ENCODE data around the gene C2CD2. TPM values are rescaled to one million over a fixed set of nuclear protein-coding genes. Genes with fewer than 3 reads are reported as not detected.

C2CD2 gene
- total RNA-seq, 1 donor: 5.6 TPM

- no peaks in the 10 kb centered on the region for H3K9me3 ChIP-seq (ENCODE audit: low read depth, low read length)
- H3K4me1 ChIP-seq (ENCODE audit: insufficient read depth, low read length): no peaks in the 10 kb centered on the region
- H3K4me3 ChIP-seq (ENCODE audit: low read length): no peak overlapping the region
- H3K27me3 ChIP-seq (ENCODE audit: insufficient read depth, low read length): no peaks in the 10 kb centered on the region
Observed at GRCh38 chr21:41939391-41939790, 14.4 kb downstream of the C2CD2 start.

GRCh38 chr21:41933313-41934079, 20.3 kb downstream of the C2CD2 start:
- H3K27me3 ChIP-seq (ENCODE audit: insufficient read depth, low read length): no peaks in the 10 kb centered on the region
- no peak overlapping the region for H3K4me3 ChIP-seq (ENCODE audit: low read length)
- H3K4me1 ChIP-seq (ENCODE audit: insufficient read depth, low read length): peaks cover 32% of the 10 kb centered on the region
- H3K9me3 ChIP-seq (ENCODE audit: low read depth, low read length): no peaks in the 10 kb centered on the region

- Histone ChIP-seq H3K4me1 (ENCODE audit: insufficient read depth, low read length) (peaks cover 39% of the 10 kb centered on the region), H3K4me3 (ENCODE audit: low read length) (no peak overlapping the region)
Observed at GRCh38 chr21:41932576-41933312, 21.1 kb downstream of the C2CD2 start.

DNA sequence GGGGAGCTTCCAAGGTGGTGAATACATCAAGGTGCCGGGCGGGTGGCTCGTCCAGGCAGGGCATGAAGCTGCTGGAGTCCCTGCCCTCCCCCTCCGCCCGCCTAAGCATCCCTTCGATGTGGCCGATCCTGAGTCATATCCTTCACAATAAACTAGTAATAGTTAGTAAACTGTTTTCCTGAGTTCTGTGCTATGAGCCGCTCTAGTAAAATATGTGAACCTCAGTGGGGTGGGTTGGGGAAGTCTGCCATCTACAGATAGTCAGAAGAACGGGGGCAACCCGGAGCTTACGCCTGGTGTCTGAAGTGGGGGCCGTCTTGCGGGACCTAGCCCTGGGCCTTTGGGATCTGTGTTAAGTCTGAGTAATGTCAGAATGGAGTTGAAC, 21.6 kb downstream of the C2CD2 start:
- Histone ChIP-seq H3K9me3 (ENCODE audit: low read depth, low read length) (no peaks in the 10 kb centered on the region), H3K27me3 (ENCODE audit: insufficient read depth, low read length) (no peaks in the 10 kb centered on the region), H3K4me3 (ENCODE audit: low read length) (no peak overlapping the region), H3K4me1 (ENCODE audit: insufficient read depth, low read length) (peaks cover 45% of the 10 kb centered on the region)

More at GRCh38 chr21:41932576-41933312, 21.1 kb downstream of the C2CD2 start:
- Histone ChIP-seq H3K9me3 (ENCODE audit: low read depth, low read length) (no peaks in the 10 kb centered on the region), H3K27me3 (ENCODE audit: insufficient read depth, low read length) (no peaks in the 10 kb centered on the region)

GRCh38 chr21:41931041-41931451, 22.8 kb downstream of the C2CD2 start:
- Histone ChIP-seq H3K4me3 (ENCODE audit: low read length) (no peak overlapping the region), H3K4me1 (ENCODE audit: insufficient read depth, low read length) (peaks cover 54% of the 10 kb centered on the region), H3K9me3 (ENCODE audit: low read depth, low read length) (no peaks in the 10 kb centered on the region), H3K27me3 (ENCODE audit: insufficient read depth, low read length) (no peaks in the 10 kb centered on the region)

- Histone ChIP-seq H3K4me3 (ENCODE audit: low read length) (no peak overlapping the region), H3K9me3 (ENCODE audit: low read depth, low read length) (no peaks in the 10 kb centered on the region), H3K27me3 (ENCODE audit: insufficient read depth, low read length) (no peaks in the 10 kb centered on the region), H3K4me1 (ENCODE audit: insufficient read depth, low read length) (peaks cover 72% of the 10 kb centered on the region)
Observed at GRCh38 chr21:41929248-41929647, 24.6 kb downstream of the C2CD2 start.

- no peak overlapping the region for H3K4me3 ChIP-seq (ENCODE audit: low read length)
- H3K4me1 ChIP-seq (ENCODE audit: insufficient read depth, low read length): peaks cover 72% of the 10 kb centered on the region
- no peaks in the 10 kb centered on the region for H3K9me3 ChIP-seq (ENCODE audit: low read depth, low read length)
- no peaks in the 10 kb centered on the region for H3K27me3 ChIP-seq (ENCODE audit: insufficient read depth, low read length)
Observed at GRCh38 chr21:41928621-41929220, 25.1 kb downstream of the C2CD2 start.

DNA sequence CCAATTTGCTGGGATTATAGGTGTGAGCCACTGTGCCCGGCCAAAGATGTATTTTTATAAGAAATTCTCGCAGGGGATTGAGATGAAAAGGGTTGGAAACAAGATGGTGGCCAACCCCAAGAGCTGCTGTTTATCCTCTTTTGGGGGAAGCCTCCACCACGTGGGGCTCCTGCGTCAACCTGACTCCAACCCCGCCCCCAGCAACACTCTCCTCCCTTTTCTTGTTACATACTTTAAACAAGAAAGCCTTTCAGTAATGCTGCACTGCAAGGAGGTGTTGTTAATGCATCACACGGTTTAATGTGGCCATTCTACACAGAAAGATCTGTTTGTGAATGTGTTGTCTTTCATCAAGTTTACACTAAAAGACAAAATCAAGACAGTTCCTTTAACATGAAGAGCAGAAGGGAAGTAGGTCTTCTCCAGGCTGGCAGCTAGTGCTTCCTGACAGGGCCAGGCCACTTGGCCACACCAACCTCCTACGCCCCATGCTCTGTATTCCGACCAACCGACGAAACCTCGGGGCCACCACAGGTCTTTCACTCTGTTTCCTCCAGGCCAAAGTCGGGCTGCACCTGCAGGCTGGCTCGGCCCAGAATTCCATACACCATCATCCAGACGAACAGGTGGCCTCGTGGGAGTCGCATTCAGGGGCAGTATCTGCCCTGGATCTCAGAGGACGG, 25.9 kb downstream of the C2CD2 start:
- Histone ChIP-seq H3K27me3 (ENCODE audit: insufficient read depth, low read length) (no peaks in the 10 kb centered on the region), H3K4me1 (ENCODE audit: insufficient read depth, low read length) (peaks cover 69% of the 10 kb centered on the region), H3K4me3 (ENCODE audit: low read length) (no peak overlapping the region), H3K9me3 (ENCODE audit: low read depth, low read length) (no peaks in the 10 kb centered on the region)

- Histone ChIP-seq H3K4me1 (ENCODE audit: insufficient read depth, low read length) (peaks cover 70% of the 10 kb centered on the region), H3K4me3 (ENCODE audit: low read length) (peak overlapping the region; percentile 54)
Observed at GRCh38 chr21:41926807-41927171, 27.0 kb downstream of the C2CD2 start.

GRCh38 chr21:41926117-41926806, 27.6 kb downstream of the C2CD2 start:
- peaks cover 75% of the 10 kb centered on the region for H3K4me1 ChIP-seq (ENCODE audit: insufficient read depth, low read length)

More at GRCh38 chr21:41926807-41927171, 27.0 kb downstream of the C2CD2 start:
- H3K27me3 ChIP-seq (ENCODE audit: insufficient read depth, low read length): no peaks in the 10 kb centered on the region
- no peaks in the 10 kb centered on the region for H3K9me3 ChIP-seq (ENCODE audit: low read depth, low read length)

GRCh38 chr21:41925767-41926116, 28.1 kb downstream of the C2CD2 start:
- Histone ChIP-seq H3K4me1 (ENCODE audit: insufficient read depth, low read length) (peaks cover 80% of the 10 kb centered on the region), H3K4me3 (ENCODE audit: low read length) (peak overlapping the region; percentile 54), H3K27me3 (ENCODE audit: insufficient read depth, low read length) (no peaks in the 10 kb centered on the region), H3K9me3 (ENCODE audit: low read depth, low read length) (no peaks in the 10 kb centered on the region)

More at GRCh38 chr21:41926117-41926806, 27.6 kb downstream of the C2CD2 start:
- Histone ChIP-seq H3K9me3 (ENCODE audit: low read depth, low read length) (no peaks in the 10 kb centered on the region), H3K4me3 (ENCODE audit: low read length) (peak overlapping the region; percentile 54), H3K27me3 (ENCODE audit: insufficient read depth, low read length) (no peaks in the 10 kb centered on the region)

DNA sequence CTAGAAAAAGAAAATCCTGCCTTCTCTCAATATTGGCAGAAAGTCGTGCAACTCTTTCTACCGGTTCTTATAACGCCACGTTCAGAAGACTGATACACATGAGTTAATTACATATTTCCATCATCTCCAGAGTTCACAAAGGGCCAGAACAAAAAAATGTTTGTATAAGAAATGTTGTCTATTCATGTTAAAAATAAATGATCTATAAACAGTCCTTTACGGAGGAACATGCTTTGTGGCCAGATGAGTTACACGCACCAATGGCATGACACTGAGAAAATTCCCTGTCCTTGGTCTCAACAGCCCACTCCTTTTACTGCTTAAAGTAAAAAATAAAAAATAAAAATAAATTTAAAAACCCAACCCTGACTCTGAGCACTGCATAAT, 29.5 kb downstream of the C2CD2 start:
- peaks cover 76% of the 10 kb centered on the region for H3K4me1 ChIP-seq (ENCODE audit: insufficient read depth, low read length)
- H3K27me3 ChIP-seq (ENCODE audit: insufficient read depth, low read length): no peaks in the 10 kb centered on the region
- no peak overlapping the region for H3K4me3 ChIP-seq (ENCODE audit: low read length)
- H3K9me3 ChIP-seq (ENCODE audit: low read depth, low read length): no peaks in the 10 kb centered on the region

GRCh38 chr21:41923631-41924367, 30.0 kb downstream of the C2CD2 start:
- Histone ChIP-seq H3K4me3 (ENCODE audit: low read length) (no peak overlapping the region), H3K9me3 (ENCODE audit: low read depth, low read length) (no peaks in the 10 kb centered on the region), H3K4me1 (ENCODE audit: insufficient read depth, low read length) (peaks cover 70% of the 10 kb centered on the region), H3K27me3 (ENCODE audit: insufficient read depth, low read length) (no peaks in the 10 kb centered on the region)

- peaks cover 64% of the 10 kb centered on the region for H3K4me1 ChIP-seq (ENCODE audit: insufficient read depth, low read length)
- H3K4me3 ChIP-seq (ENCODE audit: low read length): no peak overlapping the region
- H3K27me3 ChIP-seq (ENCODE audit: insufficient read depth, low read length): no peaks in the 10 kb centered on the region
- no peaks in the 10 kb centered on the region for H3K9me3 ChIP-seq (ENCODE audit: low read depth, low read length)
Observed at GRCh38 chr21:41923186-41923585, 30.6 kb downstream of the C2CD2 start.
